ENCODE data around the gene CDC34. TPM values are rescaled to one million over a fixed set of nuclear protein-coding genes. Genes with fewer than 3 reads are reported as not detected.

Gene CDC34
- total RNA-seq, 1 experiment from 2014 or later: 61.3 TPM

DNA sequence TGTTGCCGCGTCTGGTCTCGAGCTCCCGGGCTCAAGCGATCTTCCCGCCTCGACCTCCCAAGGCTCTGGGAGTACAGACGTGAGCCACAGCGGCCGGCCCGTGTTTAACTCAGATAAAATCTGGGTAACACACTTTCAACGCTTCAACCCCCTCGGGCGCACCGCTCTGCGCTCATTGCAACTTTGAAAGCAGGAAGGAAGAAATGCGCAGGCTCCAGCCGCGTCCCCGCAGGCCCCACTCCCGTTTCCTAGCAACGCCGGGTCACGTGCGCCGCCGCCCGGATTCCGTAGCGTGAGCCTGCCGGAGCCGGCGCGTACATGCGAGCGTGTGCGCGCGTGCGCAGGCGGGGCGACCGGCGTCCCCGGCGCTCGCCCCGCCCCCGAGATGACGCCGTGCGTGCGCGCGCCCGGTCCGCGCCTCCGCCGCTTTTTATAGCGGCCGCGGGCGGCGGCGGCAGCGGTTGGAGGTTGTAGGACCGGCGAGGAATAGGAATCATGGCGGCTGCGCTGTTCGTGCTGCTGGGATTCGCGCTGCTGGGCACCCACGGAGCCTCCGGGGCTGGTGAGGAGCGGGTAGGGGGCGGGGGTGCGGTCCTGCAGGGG lies 40.7 kb downstream of the CDC34 start, which contains the start of gene BSG:
Gene BSG, plus strand, starts transcription at position 457 of the 603 bp plus-strand sequence. Its CDS starts 39 bp downstream, at position 496.
- CTCF ChIA-PET: interaction anchor here (0.7 to 1.6 kb wide), 3 partner anchors 12 to 1241 kb away, joined by 4 to 6 read pairs (median 4); partner anchors contain the start of gene CDC34
- H3K36me3 Mint-ChIP-seq (ENCODE audit: insufficient read depth, unreplicated experiment): peaks cover 9% of the 10 kb centered on the region
- H3K27me3 Mint-ChIP-seq (ENCODE audit: insufficient read depth, unreplicated experiment): no peaks in the 10 kb centered on the region
- no TSS peak for BruUV-seq (replicated peaks)
- H3K9me3 Mint-ChIP-seq (ENCODE audit: unreplicated experiment): no peaks in the 10 kb centered on the region
- TF ChIP-seq, protein P1, sequence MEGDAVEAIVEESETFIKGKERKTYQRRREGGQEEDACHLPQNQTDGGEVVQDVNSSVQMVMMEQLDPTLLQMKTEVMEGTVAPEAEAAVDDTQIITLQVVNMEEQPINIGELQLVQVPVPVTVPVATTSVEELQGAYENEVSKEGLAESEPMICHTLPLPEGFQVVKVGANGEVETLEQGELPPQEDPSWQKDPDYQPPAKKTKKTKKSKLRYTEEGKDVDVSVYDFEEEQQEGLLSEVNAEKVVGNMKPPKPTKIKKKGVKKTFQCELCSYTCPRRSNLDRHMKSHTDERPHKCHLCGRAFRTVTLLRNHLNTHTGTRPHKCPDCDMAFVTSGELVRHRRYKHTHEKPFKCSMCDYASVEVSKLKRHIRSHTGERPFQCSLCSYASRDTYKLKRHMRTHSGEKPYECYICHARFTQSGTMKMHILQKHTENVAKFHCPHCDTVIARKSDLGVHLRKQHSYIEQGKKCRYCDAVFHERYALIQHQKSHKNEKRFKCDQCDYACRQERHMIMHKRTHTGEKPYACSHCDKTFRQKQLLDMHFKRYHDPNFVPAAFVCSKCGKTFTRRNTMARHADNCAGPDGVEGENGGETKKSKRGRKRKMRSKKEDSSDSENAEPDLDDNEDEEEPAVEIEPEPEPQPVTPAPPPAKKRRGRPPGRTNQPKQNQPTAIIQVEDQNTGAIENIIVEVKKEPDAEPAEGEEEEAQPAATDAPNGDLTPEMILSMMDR (IDR thresholded peaks at IDR 0.05; ENCODE audit: unreplicated experiment): no peak
- DNase-seq (ENCODE audit: unreplicated experiment): peak; percentile 98
- POLR2A ChIA-PET: interaction anchor here (0.6 to 7.7 kb wide), 13 partner anchors 11 to 108 kb away, joined by 3 to 110 read pairs (median 3); partner anchors contain the start of genes CDC34, FSTL3 and POLRMT
- H3K4me1 Mint-ChIP-seq (ENCODE audit: insufficient read depth, unreplicated experiment): peaks cover 23% of the 10 kb centered on the region
- peak within 1 kb of the TSS; percentile 96 for H3K27ac Mint-ChIP-seq (ENCODE audit: low read depth, unreplicated experiment)
- peak within 1 kb of the TSS; percentile 85 for H3K4me3 Mint-ChIP-seq (ENCODE audit: unreplicated experiment)
- intact Hi-C loops (cut with micrococcal nuclease): loop anchor here (2.0 kb wide), 1 partner anchor 39 kb away; no protein-coding TSS in a partner anchor

DNA sequence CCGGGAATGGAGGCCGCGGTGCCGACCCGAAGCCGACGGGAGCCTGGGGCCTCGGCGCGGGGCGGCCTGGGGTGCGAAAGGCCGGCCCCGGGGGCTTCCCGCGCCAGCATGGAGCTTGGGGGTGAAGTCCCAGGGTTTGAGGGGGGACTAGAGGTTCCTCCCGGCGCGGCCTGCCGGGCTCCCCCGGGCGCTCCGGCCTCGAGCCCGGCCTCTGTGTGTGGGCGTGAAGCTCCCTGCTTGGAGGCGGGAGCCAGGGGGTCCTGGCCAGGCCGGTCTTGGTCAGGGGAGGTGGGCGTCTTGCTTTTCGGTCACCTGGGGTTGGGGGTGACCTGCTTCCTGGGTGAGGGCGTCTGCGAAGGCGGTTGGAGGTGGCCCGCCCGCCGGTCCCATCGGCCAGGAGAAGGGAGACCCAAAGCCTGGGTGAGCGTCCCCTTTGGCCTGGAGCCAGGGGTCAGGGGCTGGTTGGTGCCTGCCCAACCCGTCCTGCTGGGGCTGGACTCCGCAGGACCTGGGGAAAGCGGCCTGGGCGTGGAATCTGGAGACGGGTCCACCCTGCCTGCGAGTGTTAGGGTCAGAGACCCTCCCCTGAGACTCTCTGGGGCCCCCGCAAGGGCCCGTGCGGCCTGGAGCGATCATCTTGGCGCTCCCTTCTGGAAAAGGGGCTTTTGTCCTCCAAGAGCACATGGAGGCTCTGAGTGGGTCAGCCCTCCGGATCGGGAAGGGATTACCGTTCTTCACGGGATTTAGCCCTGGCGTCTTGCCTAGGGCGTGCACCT lies 41.4 kb downstream of the CDC34 start:
- Mint-ChIP-seq H3K27ac (ENCODE audit: low read depth, unreplicated experiment) (peak overlapping the region; percentile 96), H3K36me3 (ENCODE audit: insufficient read depth, unreplicated experiment) (peaks cover 10% of the 10 kb centered on the region), H3K4me1 (ENCODE audit: insufficient read depth, unreplicated experiment) (peaks cover 23% of the 10 kb centered on the region), H3K4me3 (ENCODE audit: unreplicated experiment) (peak overlapping the region; percentile 85), H3K27me3 (ENCODE audit: insufficient read depth, unreplicated experiment) (no peaks in the 10 kb centered on the region), H3K9me3 (ENCODE audit: unreplicated experiment) (no peaks in the 10 kb centered on the region)
- intact Hi-C loops (cut with micrococcal nuclease): loop anchor here (2.0 kb wide), 1 partner anchor 40 kb away; no protein-coding TSS in a partner anchor
- TF ChIP-seq, protein P1 (IDR thresholded peaks at IDR 0.05; ENCODE audit: unreplicated experiment): no peak
- peak; percentile 72 for DNase-seq (ENCODE audit: unreplicated experiment)
- TSS peak; percentile 81 for BruUV-seq (replicated peaks)
- CTCF ChIA-PET: interaction anchor here (1.6 kb wide), 1 partner anchor 41 kb away, joined by 6 read pairs; the partner anchor contains the start of gene CDC34
- POLR2A ChIA-PET: interaction anchor here (0.9 to 7.7 kb wide), 6 partner anchors 16 to 107 kb away, joined by 3 to 110 read pairs (median 5); partner anchors contain the start of genes CDC34 and FSTL3

DNA sequence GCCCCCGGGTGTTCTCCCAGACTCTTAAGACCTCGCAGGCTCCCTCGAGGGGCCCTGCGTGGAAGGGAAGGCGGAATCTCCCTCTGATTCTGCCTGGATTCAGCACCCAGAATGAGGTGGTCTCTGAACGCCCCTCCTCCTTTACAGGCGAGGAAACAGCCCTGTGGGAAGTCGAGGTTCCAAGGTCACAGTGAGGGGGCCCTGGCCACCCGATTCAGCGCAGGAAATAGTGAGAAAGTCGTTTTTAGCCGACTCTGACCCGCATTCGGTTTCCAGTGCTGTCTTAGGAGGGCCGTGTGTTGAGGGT lies 41.9 kb downstream of the CDC34 start:
- POLR2A ChIA-PET: interaction anchor here (0.8 to 7.7 kb wide), 4 partner anchors 43 to 106 kb away, joined by 3 to 110 read pairs (median 4); partner anchors contain the start of gene CDC34
- H3K9me3 Mint-ChIP-seq (ENCODE audit: unreplicated experiment): no peaks in the 10 kb centered on the region
- BruUV-seq (replicated peaks): no TSS peak
- peaks cover 15% of the 10 kb centered on the region for H3K36me3 Mint-ChIP-seq (ENCODE audit: insufficient read depth, unreplicated experiment)
- peak; percentile 27 for DNase-seq (ENCODE audit: unreplicated experiment)
- H3K4me1 Mint-ChIP-seq (ENCODE audit: insufficient read depth, unreplicated experiment): peaks cover 23% of the 10 kb centered on the region
- TF ChIP-seq, protein P1 (IDR thresholded peaks at IDR 0.05; ENCODE audit: unreplicated experiment): no peak
- peak overlapping the region; percentile 85 for H3K4me3 Mint-ChIP-seq (ENCODE audit: unreplicated experiment)
- no peaks in the 10 kb centered on the region for H3K27me3 Mint-ChIP-seq (ENCODE audit: insufficient read depth, unreplicated experiment)
- CTCF ChIA-PET: no interaction called here
- peak overlapping the region; percentile 96 for H3K27ac Mint-ChIP-seq (ENCODE audit: low read depth, unreplicated experiment)
- intact Hi-C loops (cut with micrococcal nuclease): loop anchor here (2.0 kb wide), 1 partner anchor 41 kb away; no protein-coding TSS in a partner anchor
